T-cell (primary cell): Measurements from ENCODE around the gene CCDC9B. TPM values are rescaled to one million over a fixed set of nuclear protein-coding genes. Genes with fewer than 3 reads are reported as not detected.

Experiments used
- ATAC-seq, 4 experiments: fragments of 200-7000 bp in 3 of 4; fragments of 150-1000 bp in 1 of 4; cut with Tn5 transposase; replicated peaks in 1 of 4; 1 replicate in 3 of 4; 2 replicates in 1 of 4; pipeline ENCODE4 v1.10.0; 2021; ENCODE audit warnings: moderate library complexity in 3 of 4, mild to moderate bottlenecking in 2 of 4, moderate number of reproducible peaks in 1 of 4
- CTCF ChIA-PET, 2 donors: fragments of 300-600 bp; sonication (Branson Sonifier 250); formaldehyde crosslinking; loops; one replicate each; lab custom pipeline; 2022; ENCODE audit warnings: antibody characterized with exemption in 2 of 2; lab: Charles Lee
- POLR2A ChIA-PET, 2 donors: fragments of 300-600 bp; sonication (Branson Sonifier 250); formaldehyde crosslinking; loops; one replicate each; lab custom pipeline; 2022; ENCODE audit warnings: antibody characterized with exemption in 2 of 2; lab: Charles Lee
- DNase-seq, 35 experiments: peaks; one replicate each; pipeline versions ENCODE4 v3.0.0 to v3.0.0-alpha.2; 2013 to 2023
- H3K27ac ChIP-seq: one replicate; pipeline ENCODE4 v1.5.1; 2013; ENCODE audit warnings: low read length
- H3K27me3 ChIP-seq, 2 experiments: replicated peaks in 1 of 2; 1 replicate in 1 of 2; 2 replicates in 1 of 2; pipeline versions ENCODE4 v1.6.1 to v1.7.0; 2013; ENCODE audit warnings: low read length in 1 of 2, mixed read lengths in 1 of 2; ENCODE audit not compliant: control insufficient read depth in 2 of 2, insufficient read depth in 2 of 2; ENCODE audit errors: extremely low read depth in 1 of 2
- H3K36me3 ChIP-seq, 2 donors: 1 replicate in 1 of 2; 2 replicates in 1 of 2; pipeline versions ENCODE4 v1.6.1 to v1.7.0; 2013; ENCODE audit warnings: low read length in 1 of 2; ENCODE audit not compliant: control insufficient read depth in 2 of 2, insufficient read depth in 1 of 2; ENCODE audit errors: extremely low read depth in 1 of 2
- H3K4me1 ChIP-seq, 2 experiments: 1 replicate in 1 of 2; 2 replicates in 1 of 2; pipeline versions ENCODE4 v1.6.1 to v1.7.0; 2013; ENCODE audit warnings: low read length in 2 of 2, mixed read lengths in 1 of 2; ENCODE audit not compliant: insufficient read depth in 2 of 2, control insufficient read depth in 1 of 2; ENCODE audit errors: extremely low read depth in 1 of 2
- H3K4me3 ChIP-seq, 2 donors: 1 replicate in 1 of 2; 2 replicates in 1 of 2; pipeline versions ENCODE4 v1.5.1 to v1.7.0; 2013; ENCODE audit warnings: mild to moderate bottlenecking in 2 of 2, low read length in 1 of 2, moderate library complexity in 1 of 2; ENCODE audit not compliant: control insufficient read depth in 1 of 2; ENCODE audit errors: extremely low read depth in 1 of 2
- H3K9me3 ChIP-seq: 2 replicates; pipeline ENCODE4 v1.7.0; 2013
- H3K27ac Mint-ChIP-seq, 2 donors: one replicate each; pipeline ENCODE4 v1.8.0; 2020 to 2021; ENCODE audit warnings: mild to moderate bottlenecking in 2 of 2, mixed read lengths in 2 of 2
- H3K27me3 Mint-ChIP-seq, 2 donors: one replicate each; pipeline ENCODE4 v1.8.0; 2021 to 2022; ENCODE audit warnings: mixed read lengths in 2 of 2
- H3K36me3 Mint-ChIP-seq: one replicate; pipeline ENCODE4 v1.8.0; 2021; ENCODE audit warnings: mixed read lengths
- H3K4me1 Mint-ChIP-seq, 3 donors: one replicate each; pipeline ENCODE4 v1.8.0; 2020 to 2022; ENCODE audit warnings: mixed read lengths in 3 of 3, mild to moderate bottlenecking in 1 of 3
- H3K4me3 Mint-ChIP-seq, 3 donors: one replicate each; pipeline ENCODE4 v1.8.0; 2020 to 2022; ENCODE audit warnings: mild to moderate bottlenecking in 3 of 3, mixed read lengths in 3 of 3, moderate library complexity in 3 of 3
- H3K9me3 Mint-ChIP-seq, 3 donors: one replicate each; pipeline ENCODE4 v1.8.0; 2020 to 2022; ENCODE audit warnings: mixed read lengths in 3 of 3
- WGBS: methylation state at CpG from one replicate; pipeline ENCODE4 v1.1.5; 2013; ENCODE audit warnings: missing lambda C conversion rate; ENCODE audit not compliant: insufficient coverage; 5-methylcytosine and 5-hydroxymethylcytosine counted together
- total RNA-seq, 35 experiments: library from RNA in 6 of 35; stranded (reverse) in 6 of 35; fragments of 120-200 nt in 1 of 35; gene quantifications; one replicate each; pipeline versions ENCODE4 v1.2.1 to v1.2.4 and lab custom pipeline; 2013 to 2026

CCDC9B gene
- total RNA-seq, 5 donors from 2014 or later (not counting 1 experiment from before 2014, with no cell fraction given), result 0.80 to 2.2 (median 1.7) TPM

DNA sequence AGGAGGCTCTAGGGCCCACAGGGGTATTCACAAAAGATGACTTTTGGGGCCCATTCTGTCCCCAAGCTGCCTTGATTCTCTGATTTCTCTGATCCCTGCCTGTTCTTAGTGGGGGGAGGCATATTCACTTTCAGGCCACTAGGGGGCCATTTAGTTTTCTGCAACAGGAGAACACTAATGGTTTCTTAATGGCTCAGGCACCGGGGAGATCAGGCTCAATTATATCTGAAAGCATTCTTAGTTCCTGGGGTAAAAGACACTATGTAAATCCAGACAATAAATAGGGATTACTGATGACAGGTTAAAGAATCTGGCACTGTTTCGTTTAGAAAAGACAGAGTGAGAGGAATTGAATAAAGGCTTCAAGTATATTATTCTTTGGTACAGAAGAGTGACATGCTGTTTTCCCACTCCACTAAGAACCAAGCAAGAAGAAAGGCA is 19.8 kb downstream of the CCDC9B start:
- H3K4me1 ChIP-seq, result peaks cover 5 to 29% of the 10 kb centered on the region in 2 experiments
- Mint-ChIP-seq H3K27ac (peak overlapping the region; percentile 12 to 62), H3K4me1 (peaks cover 27 to 31% (median 31%) of the 10 kb centered on the region in 3 donors), H3K36me3 (no peaks in the 10 kb centered on the region), H3K9me3 (no peaks in the 10 kb centered on the region), H3K4me3 (peak overlapping the region in 2 of 3 donors; percentile 28 to 35), H3K27me3 (peaks cover 0 to 11% of the 10 kb centered on the region in 2 donors)
- POLR2A ChIA-PET, result no interaction called here
- no peak overlapping the region for H3K4me3 ChIP-seq
- H3K36me3 ChIP-seq, result no peaks in the 10 kb centered on the region
- H3K27ac ChIP-seq, result no peak overlapping the region
- DNase-seq (peak in 29 of 35 experiments; percentile 31 to 79 (median 50)), ATAC-seq (peak; percentile 16 to 26 (median 20))
- no CpG with 5 or more reads among the region's 2 CpGs for WGBS
- no peaks in the 10 kb centered on the region for H3K9me3 ChIP-seq
- no peaks in the 10 kb centered on the region for H3K27me3 ChIP-seq
- CTCF ChIA-PET, result interaction anchor here (0.6 to 2.8 kb wide), 15 partner anchors 9 to 216 kb away, joined by 3 to 23 read pairs (median 5); partner anchors contain the start of gene PLCB2 (in 2 of the 2)

GRCh38 chr15:40320409-40320808 is 20.3 kb downstream of the CCDC9B start:
- POLR2A ChIA-PET, result interaction anchor here in 1 of 2 donors (1.2 kb wide), 1 partner anchor 14 kb away, joined by 3 read pairs; no protein-coding TSS in a partner anchor
- DNase-seq (no peak), ATAC-seq (no peak)
- Mint-ChIP-seq H3K27ac (no peak overlapping the region), H3K36me3 (no peaks in the 10 kb centered on the region), H3K27me3 (peaks cover 0 to 11% of the 10 kb centered on the region in 2 donors), H3K4me1 (peaks cover 23 to 26% (median 25%) of the 10 kb centered on the region in 3 donors), H3K9me3 (no peaks in the 10 kb centered on the region), H3K4me3 (no peak overlapping the region)
- H3K4me1 ChIP-seq, result peaks cover 5 to 27% of the 10 kb centered on the region in 2 experiments
- no peaks in the 10 kb centered on the region for H3K36me3 ChIP-seq
- no peak overlapping the region for H3K27ac ChIP-seq
- CTCF ChIA-PET, result interaction anchor here (0.6 to 2.8 kb wide), 12 partner anchors 10 to 18 kb away, joined by 3 to 23 read pairs (median 4); partner anchors contain the start of gene PLCB2 (in 2 of the 2)
- no peaks in the 10 kb centered on the region for H3K27me3 ChIP-seq
- no peak overlapping the region for H3K4me3 ChIP-seq
- H3K9me3 ChIP-seq, result no peaks in the 10 kb centered on the region
- WGBS, result 100% methylated on average over 1 of the region's 1 CpG

DNA sequence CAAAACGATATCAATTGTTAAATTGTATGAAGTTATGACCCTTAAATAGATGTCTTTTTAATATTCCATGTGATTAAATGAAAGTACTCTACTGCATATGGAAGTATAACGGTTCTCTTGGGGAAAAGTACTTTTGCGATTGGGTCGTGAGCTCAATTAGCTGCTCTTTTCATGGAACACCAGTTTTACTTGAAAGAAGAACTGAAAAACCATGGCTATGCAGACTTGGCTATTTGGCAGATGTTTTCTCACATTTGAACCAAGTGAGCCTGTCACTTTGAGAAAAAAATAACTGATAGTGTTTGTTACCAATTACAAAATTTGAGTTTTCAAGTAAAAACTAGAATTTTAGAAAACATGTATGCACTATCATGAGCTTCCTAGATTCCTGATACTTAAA is 23.2 kb downstream of the CCDC9B start:
- H3K27ac Mint-ChIP-seq, result no peak overlapping the region
- H3K4me3 Mint-ChIP-seq, result no peak overlapping the region
- DNase-seq (no peak), ATAC-seq (no peak)
- Histone ChIP-seq H3K27me3 (no peaks in the 10 kb centered on the region), H3K36me3 (no peaks in the 10 kb centered on the region), H3K4me3 (no peak overlapping the region), H3K27ac (no peak overlapping the region), H3K9me3 (no peaks in the 10 kb centered on the region), H3K4me1 (peaks cover 0 to 34% of the 10 kb centered on the region in 2 experiments)
- 96% methylated on average over 3 of the region's 4 CpGs for WGBS
- POLR2A ChIA-PET, result no interaction called here
- CTCF ChIA-PET, result interaction anchor here (0.9 to 1.3 kb wide), 3 partner anchors 9 to 20 kb away, joined by 3 to 6 read pairs (median 4); partner anchors contain the start of gene PLCB2 (in 1 of the 2)
- H3K36me3 Mint-ChIP-seq, result no peaks in the 10 kb centered on the region
- no peaks in the 10 kb centered on the region for H3K9me3 Mint-ChIP-seq
- peaks cover 23 to 31% (median 26%) of the 10 kb centered on the region in 3 donors for H3K4me1 Mint-ChIP-seq
- H3K27me3 Mint-ChIP-seq, result peaks cover 0 to 11% of the 10 kb centered on the region in 2 donors

DNA sequence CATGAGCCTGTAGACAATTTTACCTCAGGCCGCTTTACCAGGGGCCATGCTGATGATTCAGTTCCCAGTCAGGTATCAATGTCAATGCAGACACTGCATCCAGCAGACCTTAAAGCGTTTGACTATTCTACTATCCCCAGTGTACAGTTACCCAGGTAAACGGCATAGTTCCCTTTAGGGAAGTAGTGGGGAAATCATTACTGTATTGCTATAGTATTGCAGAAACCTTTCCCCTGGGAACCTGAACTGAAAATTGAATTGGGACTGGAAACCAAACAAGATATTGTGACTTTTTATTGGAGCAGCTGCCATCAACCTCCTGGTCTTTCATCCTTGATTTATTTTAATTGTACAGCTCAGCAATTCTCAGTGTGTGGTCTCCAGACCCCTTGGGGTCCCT is 23.8 kb downstream of the CCDC9B start:
- H3K4me1 ChIP-seq, result peaks cover 0 to 32% of the 10 kb centered on the region in 2 experiments
- H3K27me3 ChIP-seq, result no peaks in the 10 kb centered on the region
- Mint-ChIP-seq H3K4me3 (no peak overlapping the region), H3K4me1 (peaks cover 16 to 29% (median 23%) of the 10 kb centered on the region in 3 donors), H3K9me3 (no peaks in the 10 kb centered on the region), H3K36me3 (no peaks in the 10 kb centered on the region), H3K27ac (no peak overlapping the region), H3K27me3 (peaks cover 0 to 11% of the 10 kb centered on the region in 2 donors)
- H3K36me3 ChIP-seq, result no peaks in the 10 kb centered on the region
- H3K27ac ChIP-seq, result no peak overlapping the region
- POLR2A ChIA-PET, result interaction anchor here in 1 of 2 donors (0.6 kb wide), 1 partner anchor 29 kb away, joined by 3 read pairs; no protein-coding TSS in a partner anchor
- H3K9me3 ChIP-seq, result no peaks in the 10 kb centered on the region
- CTCF ChIA-PET, result interaction anchor here in 1 of 2 donors (0.6 to 0.7 kb wide), 2 partner anchors 8 to 215 kb away, joined by 3 read pairs; no protein-coding TSS in a partner anchor
- WGBS, result no CpG with 5 or more reads among the region's 3 CpGs
- H3K4me3 ChIP-seq, result no peak overlapping the region
- DNase-seq (no peak), ATAC-seq (no peak)

DNA sequence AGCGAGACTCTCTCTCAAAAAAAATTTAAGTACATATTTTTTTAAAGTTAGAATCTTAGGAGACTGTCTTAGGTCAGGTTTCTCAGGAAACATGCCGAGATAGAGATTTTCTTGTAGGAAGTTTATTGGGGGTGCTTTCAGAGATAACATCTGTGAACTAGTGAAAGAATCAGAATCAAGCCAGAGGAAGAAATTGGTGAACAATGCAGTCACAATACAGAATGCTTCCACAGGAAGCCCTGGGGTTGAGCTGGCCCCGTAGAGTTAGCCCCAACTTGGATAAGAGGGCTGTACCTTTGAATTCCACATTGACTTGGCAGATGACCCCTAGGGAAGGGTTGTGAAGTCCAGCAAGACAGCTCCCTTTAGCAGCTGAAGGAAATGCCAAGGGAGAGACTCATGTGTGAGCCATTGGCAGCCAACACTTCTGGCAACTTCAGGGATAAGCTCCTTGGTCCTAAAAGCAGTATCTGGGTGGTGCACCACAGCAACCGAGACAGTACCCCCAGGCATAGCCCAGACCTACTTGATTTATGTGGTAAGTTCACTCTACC is 25.9 kb downstream of the CCDC9B start:
- Mint-ChIP-seq H3K4me3 (no peak overlapping the region), H3K27me3 (peaks cover 0 to 6% of the 10 kb centered on the region in 2 donors)
- 60% methylated on average over 2 of the region's 4 CpGs for WGBS

More for the DNA sequence above, 25.9 kb downstream of the CCDC9B start:
- Histone ChIP-seq H3K27ac (peak overlapping the region; percentile 18), H3K9me3 (no peaks in the 10 kb centered on the region), H3K27me3 (no peaks in the 10 kb centered on the region), H3K4me1 (peaks cover 0 to 35% of the 10 kb centered on the region in 2 experiments), H3K4me3 (no peak overlapping the region), H3K36me3 (no peaks in the 10 kb centered on the region)
- Mint-ChIP-seq H3K36me3 (no peaks in the 10 kb centered on the region), H3K9me3 (no peaks in the 10 kb centered on the region), H3K4me1 (peaks cover 10 to 25% (median 19%) of the 10 kb centered on the region in 3 donors), H3K27ac (no peak overlapping the region)
- no peak for ATAC-seq
- POLR2A ChIA-PET, result interaction anchor here in 1 of 2 donors (0.6 kb wide), 1 partner anchor 48 kb away, joined by 3 read pairs; no protein-coding TSS in a partner anchor
- no peak for DNase-seq
- CTCF ChIA-PET, result interaction anchor here (1.0 to 1.9 kb wide), 3 partner anchors 8 to 36 kb away, joined by 3 to 16 read pairs (median 3); partner anchors contain the start of gene INAFM2 (in 1 of the 2)
